T-helper 2 cell treated with Interferon-gamma antibody and Interleukin-4, amounts not matched to agents 100 ng/mL and 5 ng/mL, for 36 hours (primary cell): ENCODE measurements around the gene SYMPK. TPM values are rescaled to one million over a fixed set of nuclear protein-coding genes. Genes with fewer than 3 reads are reported as not detected.

ENCODE experiments used
- intact Hi-C: fragments of 100-400 bp; cut with micrococcal nuclease; formaldehyde crosslinking; loops from one replicate; pipeline ENCODE4 v1.15.1; 2023
- total RNA-seq: library from RNA; stranded (reverse); gene quantifications from 2 replicates; pipeline ENCODE4 v1.2.3, GENCODE V29; 2022

The SYMPK gene
- total RNA-seq, 1 donor from 2014 or later = 106 TPM

GRCh38 chr19:45768655-45768983 is 94.3 kb downstream of the SYMPK start:
- intact Hi-C loops = loop anchor here (2.0 kb wide), 1 partner anchor 38 kb away; the partner anchor contains the start of gene FBXO46

- intact Hi-C loops = loop anchor here (2.0 kb wide), 1 partner anchor 37 kb away; the partner anchor contains the start of gene FBXO46
These were observed 94.9 kb downstream of the SYMPK start for GRCh38 chr19:45767881-45768654.

- intact Hi-C loops = no loop called here
These were observed 95.5 kb downstream of the SYMPK start for GRCh38 chr19:45767410-45767880.

GRCh38 chr19:45766869-45767346 is 96.0 kb downstream of the SYMPK start:
- intact Hi-C loops = no loop called here

- intact Hi-C loops = no loop called here
These were observed 96.6 kb downstream of the SYMPK start for GRCh38 chr19:45766296-45766868.

GRCh38 chr19:45765702-45766295 is 97.1 kb downstream of the SYMPK start:
- intact Hi-C loops = no loop called here

Other genes with a start within 250 kb of the SYMPK start
- gene EML2, start 223.8 kb downstream of the SYMPK start, total RNA-seq = 105 and 110 TPM in 2 replicates
- 4.7 and 5.1 TPM in 2 replicates for gene GIPR, start 194.9 kb downstream of the SYMPK start, total RNA-seq
- 596 and 605 TPM in 2 replicates for gene SNRPD2, start 171.2 kb downstream of the SYMPK start, total RNA-seq
- 8.2 and 9.1 TPM in 2 replicates for gene QPCTL, start 170.5 kb downstream of the SYMPK start, total RNA-seq
- gene FBXO46, start 132.3 kb downstream of the SYMPK start, total RNA-seq = 38.3 and 38.9 TPM in 2 replicates
- gene MEIOSIN, start 129.7 kb downstream of the SYMPK start, total RNA-seq = not detected in 2 replicates
- gene SIX5, start 93.9 kb downstream of the SYMPK start, total RNA-seq = 0.68 and 0.82 TPM in 2 replicates
- gene DMPK, start 80.7 kb downstream of the SYMPK start, total RNA-seq = 13.8 and 17.1 TPM in 2 replicates
- gene DMWD, start 70.3 kb downstream of the SYMPK start, total RNA-seq = 23.1 and 26.2 TPM in 2 replicates
- 0.39 and 0.50 TPM in 2 replicates for gene RSPH6A, start 47.8 kb downstream of the SYMPK start, total RNA-seq
- not detected in 2 replicates for gene FOXA3, start 1.2 kb upstream of the SYMPK start, total RNA-seq
- 15.3 and 15.8 TPM in 2 replicates for gene IRF2BP1, start 23.0 kb upstream of the SYMPK start, total RNA-seq
- gene MYPOP, start 39.5 kb upstream of the SYMPK start, total RNA-seq = 8.8 and 9.8 TPM in 2 replicates
- gene NANOS2, start 51.6 kb upstream of the SYMPK start, total RNA-seq = not detected in 2 replicates
- 0.02 and 0.09 TPM in 2 replicates for gene NOVA2, start 110.7 kb upstream of the SYMPK start, total RNA-seq
- gene CCDC61, start 132.3 kb upstream of the SYMPK start, total RNA-seq = 22.8 and 26.8 TPM in 2 replicates
- gene PGLYRP1, start 159.9 kb upstream of the SYMPK start, total RNA-seq = not detected in 2 replicates
- gene IGFL4, start 177.9 kb upstream of the SYMPK start, total RNA-seq = not detected in 2 replicates